H1 (cell line): ENCODE measurements around the gene EFCAB6. TPM values are rescaled to one million over a fixed set of nuclear protein-coding genes. Genes with fewer than 3 reads are reported as not detected.

Experiments
- CTCF ChIA-PET: fragments of 300-600 bp; sonication (Branson Sonifier 250); formaldehyde crosslinking; loops from one replicate; lab custom pipeline; 2021; ENCODE audit not compliant: partially characterized antibody; lab: Charles Lee
- POLR2A ChIA-PET: fragments of 300-600 bp; sonication (Branson Sonifier 250); formaldehyde crosslinking; loops from one replicate; lab custom pipeline; 2021; ENCODE audit warnings: inconsistent platforms; ENCODE audit not compliant: partially characterized antibody; lab: Charles Lee
- DNase-seq, 2 experiments: peaks; one replicate each; pipeline versions ENCODE4 v3.0.0 to v3.0.0-alpha.2; 2010 to 2022; ENCODE audit warnings: low spot score in 2 of 2, low read depth in 1 of 2, mixed read lengths in 1 of 2
- FAIRE-seq: peaks from 2 replicates; lab custom pipeline; 2011; peaks lifted over from hg19 to GRCh38; lab: Jason Lieb, UNC
- H2AFZ ChIP-seq: 2 replicates; pipeline ENCODE4 v1.8.1; 2012; ENCODE audit warnings: low read length, inconsistent platforms
- H2AK5ac ChIP-seq: 2 replicates; pipeline ENCODE4 v1.6.1; 2013; ENCODE audit warnings: low read depth, low read length
- H2BK120ac ChIP-seq: replicated peaks from 2 replicates; pipeline ENCODE3; 2013; ENCODE audit warnings: low read depth, low read length, inconsistent platforms
- H2BK12ac ChIP-seq: 2 replicates; pipeline ENCODE4 v1.6.1; 2013; ENCODE audit warnings: low read depth, low read length
- H2BK15ac ChIP-seq: 2 replicates; pipeline ENCODE4 v1.6.1; 2013; ENCODE audit warnings: low read length
- H2BK20ac ChIP-seq: 2 replicates; pipeline ENCODE4 v1.6.1; 2013; ENCODE audit warnings: low read length
- H2BK5ac ChIP-seq: 2 replicates; pipeline ENCODE4 v1.6.1; 2013; ENCODE audit warnings: low read depth, low read length
- H3K14ac ChIP-seq: 2 replicates; pipeline ENCODE4 v1.6.1; 2013; ENCODE audit warnings: inconsistent platforms; ENCODE audit not compliant: insufficient read length
- H3K18ac ChIP-seq: 2 replicates; pipeline ENCODE4 v1.6.1; 2013; ENCODE audit warnings: low read length; ENCODE audit errors: extremely low read depth
- H3K23ac ChIP-seq: 2 replicates; pipeline ENCODE4 v1.6.1; 2013; ENCODE audit warnings: inconsistent platforms; ENCODE audit not compliant: insufficient read length
- H3K23me2 ChIP-seq: 2 replicates; pipeline ENCODE4 v1.6.1; 2013; ENCODE audit warnings: low read depth, low read length
- H3K27ac ChIP-seq: 2 replicates; pipeline ENCODE4 v1.6.1; 2011; ENCODE audit warnings: low read depth, low read length, inconsistent platforms
- H3K27me3 ChIP-seq, 4 experiments: replicated peaks in 1 of 4; 1 replicate in 1 of 4; 2 replicates in 3 of 4; pipeline versions ENCODE4 v1.6.1 to v1.8.1; 2011 to 2013; ENCODE audit warnings: low read length in 3 of 4, mild to moderate bottlenecking in 3 of 4, inconsistent platforms in 2 of 4, mixed read lengths in 2 of 4, moderate library complexity in 1 of 4; ENCODE audit not compliant: control insufficient read depth in 3 of 4, insufficient read depth in 3 of 4; ENCODE audit errors: extremely low read depth in 1 of 4
- H3K36me3 ChIP-seq, 4 experiments: 2 replicates each; pipeline versions ENCODE4 v1.6.1 to v1.8.1; 2011 to 2013; ENCODE audit warnings: mild to moderate bottlenecking in 4 of 4, low read length in 3 of 4, moderate library complexity in 2 of 4, control low read depth in 1 of 4, inconsistent platforms in 1 of 4; ENCODE audit not compliant: insufficient read depth in 4 of 4, control insufficient read depth in 2 of 4
- H3K4ac ChIP-seq: replicated peaks from 2 replicates; pipeline ENCODE3; 2013; ENCODE audit warnings: low read length, low read depth, mixed read lengths, inconsistent platforms; ENCODE audit not compliant: insufficient read length
- H3K4me1 ChIP-seq, 4 experiments: replicated peaks in 1 of 4; 1 replicate in 1 of 4; 2 replicates in 3 of 4; pipeline versions ENCODE4 v1.6.1 to v1.8.1; 2011 to 2013; ENCODE audit warnings: low read length in 3 of 4, inconsistent platforms in 2 of 4, mixed read lengths in 1 of 4; ENCODE audit not compliant: insufficient read depth in 4 of 4, control insufficient read depth in 3 of 4
- H3K4me2 ChIP-seq, 2 experiments: 2 replicates each; pipeline versions ENCODE4 v1.6.1 to v1.8.1; 2011 to 2013; ENCODE audit warnings: low read depth in 2 of 2, low read length in 2 of 2, control low read depth in 1 of 2, inconsistent platforms in 1 of 2, mild to moderate bottlenecking in 1 of 2; ENCODE audit not compliant: insufficient read depth in 1 of 2
- H3K4me3 ChIP-seq, 4 experiments: fragments of 200-600, 300-600 bp in 1 of 4; sonication (generic), shearing (Covaris generic), sonication (Bioruptor Twin) in 1 of 4; 2 replicates each; pipeline versions ENCODE4 v1.5.1 to v1.8.1; 2011 to 2016; ENCODE audit warnings: low read length in 4 of 4, low read depth in 3 of 4, control low read depth in 2 of 4, inconsistent platforms in 2 of 4, mild to moderate bottlenecking in 2 of 4, mixed read lengths in 1 of 4, moderate library complexity in 1 of 4; ENCODE audit not compliant: insufficient read depth in 2 of 4; ENCODE audit errors: extremely low read depth in 1 of 4
- H3K56ac ChIP-seq: replicated peaks from 2 replicates; pipeline ENCODE3; 2013; ENCODE audit warnings: low read depth, mild to moderate bottlenecking, mixed read lengths, low read length, inconsistent platforms; ENCODE audit not compliant: insufficient read length
- H3K79me1 ChIP-seq: 2 replicates; pipeline ENCODE4 v1.6.1; 2013; ENCODE audit warnings: low read depth, low read length, control low read depth
- H3K79me2 ChIP-seq, 2 experiments: 2 replicates each; pipeline versions ENCODE4 v1.6.1 to v1.8.1; 2012 to 2013; ENCODE audit warnings: low read length in 2 of 2, mild to moderate bottlenecking in 2 of 2, inconsistent platforms in 1 of 2; ENCODE audit not compliant: insufficient read depth in 2 of 2, control insufficient read depth in 1 of 2
- H3K9ac ChIP-seq, 4 experiments: replicated peaks in 1 of 4; 1 replicate in 1 of 4; 2 replicates in 3 of 4; pipeline versions ENCODE4 v1.6.1 to v1.8.1; 2011 to 2013; ENCODE audit warnings: low read depth in 3 of 4, low read length in 3 of 4, control low read depth in 2 of 4, mild to moderate bottlenecking in 2 of 4, moderate library complexity in 2 of 4, inconsistent platforms in 1 of 4; ENCODE audit errors: extremely low read depth in 1 of 4
- H3K9me3 ChIP-seq, 2 experiments: 2 replicates each; pipeline versions ENCODE4 v1.6.1 to v1.8.1; 2012 to 2013; ENCODE audit warnings: mild to moderate bottlenecking in 2 of 2, moderate library complexity in 2 of 2, control low read depth in 1 of 2, inconsistent platforms in 1 of 2, low read depth in 1 of 2, low read length in 1 of 2, mixed read lengths in 1 of 2; ENCODE audit not compliant: insufficient read depth in 2 of 2
- H4K20me1 ChIP-seq, 2 experiments: replicated peaks in 1 of 2; 2 replicates each; pipeline versions ENCODE3 to v1.8.1; 2011 to 2013; ENCODE audit warnings: inconsistent platforms in 2 of 2, low read length in 2 of 2, mild to moderate bottlenecking in 1 of 2; ENCODE audit not compliant: insufficient read depth in 2 of 2, control insufficient read depth in 1 of 2
- H4K5ac ChIP-seq: 2 replicates; pipeline ENCODE4 v1.6.1; 2013; ENCODE audit warnings: low read length, low read depth, mixed read lengths, inconsistent platforms; ENCODE audit not compliant: insufficient read length
- H4K8ac ChIP-seq: 2 replicates; pipeline ENCODE4 v1.8.0; 2013; ENCODE audit warnings: mild to moderate bottlenecking, moderate library complexity, low read length, inconsistent platforms; ENCODE audit not compliant: insufficient read depth; ENCODE audit errors: extremely low read depth
- H4K91ac ChIP-seq: replicated peaks from 2 replicates; pipeline ENCODE3; 2013; ENCODE audit warnings: low read length, mixed read lengths, inconsistent platforms; ENCODE audit not compliant: insufficient read length
- FOSL1 ChIP-seq: IDR thresholded peaks from 2 replicates; pipeline ENCODE4 v1.6.1; 2011; ENCODE audit warnings: mild to moderate bottlenecking, low read depth, low read length, moderate library complexity; ENCODE audit not compliant: insufficient read depth
- WGBS, 2 experiments: shearing (Covaris generic) in 1 of 2; methylation state at CpG; one replicate each; pipeline versions ENCODE4 v1.1.6 to v1.1.7; 2013 to 2015; ENCODE audit warnings: low lambda C conversion rate in 2 of 2, mixed read lengths in 2 of 2, inconsistent platforms in 1 of 2, low coverage in 1 of 2, missing lambda C conversion rate in 1 of 2; ENCODE audit not compliant: insufficient replicate concordance in 2 of 2, insufficient coverage in 1 of 2, insufficient read length in 1 of 2; ENCODE audit errors: extremely low coverage in 1 of 2, missing lambda C conversion rate in 1 of 2; 5-methylcytosine and 5-hydroxymethylcytosine counted together
- polyA plus RNA-seq, 7 experiments: library from polyadenylated mRNA; depleted of rRNA in 3 of 7; stranded (reverse) in 5 of 7; unstranded in 2 of 7; fragments of >200 nt in 5 of 7; fragments of 200-250 nt in 2 of 7; gene quantifications; 1 replicate in 5 of 7; 2 replicates in 1 of 7; 4 replicates in 1 of 7; pipeline versions ENCODE4 v1.2.1 to v1.2.3, GENCODE V29; 2011 to 2013; ENCODE audit warnings: missing spikeins in 2 of 7, mixed read lengths in 2 of 7
- total RNA-seq: library from RNA; stranded (reverse); fragmentation: NEBNext Ultra II Directional; extraction: Animal tissue kit (Norgen Biotek cat#: 25700); gene quantifications from 2 replicates; pipeline ENCODE4 v1.2.1, GENCODE V29; 2021

The EFCAB6 gene
- total and polyA plus RNA-seq, 2 of the 8 experiments (the other 6 are each of a cell fraction or from before 2014, with no cell fraction given) = 0.32 to 1.7 TPM

- no peak overlapping the region for H2BK12ac ChIP-seq
- FAIRE-seq (no peak), DNase-seq (no peak)
- no peaks in the 10 kb centered on the region for H3K79me1 ChIP-seq
- no peak overlapping the region for H2AK5ac ChIP-seq
- TF ChIP-seq FOSL1 = no peak
- no peak overlapping the region for H3K56ac ChIP-seq
- no peak overlapping the region for H3K23ac ChIP-seq
- H3K18ac ChIP-seq = no peak overlapping the region
- no peaks in the 10 kb centered on the region for H3K27me3 ChIP-seq
- no peaks in the 10 kb centered on the region for H3K79me2 ChIP-seq
- H3K9ac ChIP-seq = no peak overlapping the region
- no peak overlapping the region for H2BK20ac ChIP-seq
- H4K91ac ChIP-seq = no peak overlapping the region
- no peaks in the 10 kb centered on the region for H3K36me3 ChIP-seq
- H4K8ac ChIP-seq = no peak overlapping the region
- no peak overlapping the region for H3K4me3 ChIP-seq
- WGBS, 2 experiments = 91% methylated on average over 11 of the region's 11 CpGs; no CpG with 5 or more reads in 1 of the 2 experiments
- peaks cover 29% of the 10 kb centered on the region; the same call in 1 of the 2 replicates for H3K23me2 ChIP-seq
- no peak overlapping the region for H3K4ac ChIP-seq
- H3K27ac ChIP-seq = no peak overlapping the region
- no peak overlapping the region for H2BK120ac ChIP-seq
- no peak overlapping the region for H4K5ac ChIP-seq
- POLR2A ChIA-PET = interaction anchor here (0.6 kb wide), 1 partner anchor 165 kb away, joined by 3 read pairs; no protein-coding TSS in a partner anchor
- H3K4me1 ChIP-seq = no peaks in the 10 kb centered on the region; a peak in 1 of 7 replicates
- peaks cover 5 to 19% of the 10 kb centered on the region in 2 experiments; a peak in 2 of 4 replicates for H3K9me3 ChIP-seq
- H3K4me2 ChIP-seq = no peak overlapping the region
- H3K14ac ChIP-seq = no peak overlapping the region
- peaks cover 0 to 7% of the 10 kb centered on the region in 2 experiments for H4K20me1 ChIP-seq
- no peak overlapping the region for H2BK5ac ChIP-seq
- H2AFZ ChIP-seq = no peak overlapping the region
- CTCF ChIA-PET = no interaction called here
- no peak overlapping the region for H2BK15ac ChIP-seq
These were observed 310.2 kb downstream of the EFCAB6 start for GRCh38 chr22:43501878-43502277.
